ENCODE results near the gene RASA3.

Gene RASA3

GRCh38 chr13:113969311-113969972 lies 163.0 kb downstream of the RASA3 start:
- DNase-seq (ENCODE audit: low spot score): no peak

DNA sequence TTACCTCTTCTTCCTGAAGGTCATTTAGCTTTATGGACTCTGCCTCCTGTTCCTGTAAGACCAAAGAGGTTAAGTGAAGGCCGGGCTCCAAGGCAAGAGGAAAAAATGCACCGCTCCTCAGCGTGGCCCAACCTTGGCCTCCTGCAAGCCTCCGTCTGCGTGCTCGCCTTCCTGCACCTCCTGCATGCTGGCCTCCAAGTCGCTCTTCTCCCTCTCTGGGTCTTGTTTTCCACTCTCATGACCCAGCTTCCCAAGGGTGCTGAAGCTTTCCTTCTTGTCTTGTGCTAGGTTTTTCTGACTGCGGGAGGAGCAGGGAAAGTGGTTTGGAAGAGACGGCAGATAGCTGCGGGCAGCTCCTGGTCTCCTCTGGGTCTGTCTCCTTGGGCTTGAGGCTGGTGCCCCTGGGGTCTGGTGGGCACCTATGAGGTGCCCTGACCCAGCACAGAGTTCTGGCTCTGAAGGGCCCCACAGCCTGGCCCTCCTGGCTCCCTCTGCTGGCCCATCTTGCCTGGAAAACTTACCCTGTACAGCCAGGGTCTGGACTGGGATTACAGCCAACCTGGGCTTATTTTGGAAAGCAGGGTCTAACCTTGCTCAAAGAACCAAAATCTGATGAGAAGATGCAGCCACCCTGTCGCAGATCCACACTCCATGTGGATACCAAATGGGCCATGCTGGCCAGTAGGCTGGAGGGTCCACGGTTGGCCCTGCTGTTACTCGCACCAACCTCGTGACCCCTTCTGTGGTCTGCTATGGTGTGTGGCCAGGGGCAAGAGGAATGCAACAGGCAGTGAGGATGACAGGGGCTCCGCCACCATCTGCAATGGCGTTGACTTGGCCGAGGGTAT lies 163.7 kb downstream of the RASA3 start:
- DNase-seq (ENCODE audit: low spot score): no peak

GRCh38 chr13:113967729-113968462 lies 164.5 kb downstream of the RASA3 start:
- no peak for DNase-seq (ENCODE audit: low spot score)

- no peak for DNase-seq (ENCODE audit: low spot score)
Measured at GRCh38 chr13:113967206-113967720, 165.2 kb downstream of the RASA3 start.

DNA sequence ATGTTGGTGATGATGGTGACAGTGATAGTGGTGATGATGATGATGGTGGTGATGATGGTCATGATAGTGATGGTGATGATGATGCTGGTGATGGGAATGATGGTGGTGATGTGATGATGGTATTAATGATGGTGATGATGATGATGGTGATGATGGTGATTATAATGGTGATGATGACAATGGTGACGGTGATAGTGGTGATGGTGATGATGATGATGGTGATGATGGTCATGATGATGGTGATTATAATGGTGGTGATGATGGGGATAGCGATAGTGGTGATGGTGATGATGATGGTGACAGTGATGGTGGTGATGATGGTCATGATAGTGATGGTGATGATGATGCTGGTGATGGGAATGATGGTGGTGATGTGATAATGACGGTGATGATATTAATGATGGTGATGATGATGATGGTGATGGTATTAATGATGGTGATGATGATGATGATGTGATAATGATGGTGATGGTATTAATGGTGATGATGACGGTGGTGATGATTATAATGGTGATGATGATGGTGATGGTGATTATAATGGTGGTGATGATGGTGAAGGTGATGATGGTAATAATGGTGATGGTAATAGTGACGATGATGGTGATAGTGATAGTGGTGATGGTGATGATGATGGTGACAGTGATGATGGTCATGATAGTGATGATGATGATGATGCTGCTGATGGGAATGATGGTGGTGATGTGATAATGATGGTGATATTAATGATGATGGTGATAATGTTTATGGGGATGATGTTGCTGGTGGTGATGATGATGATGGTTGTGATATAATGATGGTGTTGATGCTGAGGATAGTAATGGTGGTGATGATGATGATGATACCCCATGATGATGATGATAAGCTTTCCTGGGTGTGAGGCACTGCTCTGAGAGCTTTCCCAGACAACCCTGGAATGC lies 166.2 kb downstream of the RASA3 start:
- no peak for DNase-seq (ENCODE audit: low spot score)

GRCh38 chr13:113965383-113965874 lies 167.0 kb downstream of the RASA3 start:
- DNase-seq (ENCODE audit: low spot score): no peak

DNA sequence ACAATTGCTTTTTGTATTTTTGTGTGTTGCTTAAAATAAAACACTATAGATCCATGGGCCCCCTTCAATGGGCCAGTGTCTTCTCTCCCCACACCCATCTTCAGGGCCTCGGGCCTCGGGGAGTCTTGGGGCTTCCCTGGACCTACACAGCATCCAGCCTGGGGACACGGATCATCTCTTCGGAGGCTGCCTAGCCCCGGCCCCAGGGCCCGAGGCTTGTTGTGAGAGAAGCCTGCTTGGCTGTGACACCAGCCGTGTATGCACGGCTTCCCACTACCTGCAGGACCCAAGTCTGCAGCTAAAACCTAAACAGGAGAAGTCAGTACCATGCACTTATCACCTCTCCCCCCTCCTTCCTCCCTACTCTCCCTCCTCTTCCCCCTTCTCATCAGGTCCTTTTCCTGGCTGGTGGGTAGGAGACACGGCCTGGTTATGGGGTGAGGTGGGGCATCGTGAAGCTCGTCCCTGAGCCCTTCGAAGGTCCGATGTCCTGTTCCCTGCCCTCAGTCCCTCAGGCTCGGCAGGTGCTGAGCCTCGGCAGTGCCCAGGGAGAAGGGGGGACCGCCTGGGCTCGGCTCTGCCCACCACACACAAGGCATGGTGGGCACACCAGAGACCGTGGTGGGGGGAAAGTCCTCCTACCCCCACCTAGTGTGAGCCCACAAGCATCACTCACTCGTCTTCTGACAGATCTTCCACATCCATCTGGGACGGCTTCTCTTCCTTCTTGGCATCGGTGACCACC lies 168.0 kb downstream of the RASA3 start:
- no peak for DNase-seq (ENCODE audit: low spot score)

DNA sequence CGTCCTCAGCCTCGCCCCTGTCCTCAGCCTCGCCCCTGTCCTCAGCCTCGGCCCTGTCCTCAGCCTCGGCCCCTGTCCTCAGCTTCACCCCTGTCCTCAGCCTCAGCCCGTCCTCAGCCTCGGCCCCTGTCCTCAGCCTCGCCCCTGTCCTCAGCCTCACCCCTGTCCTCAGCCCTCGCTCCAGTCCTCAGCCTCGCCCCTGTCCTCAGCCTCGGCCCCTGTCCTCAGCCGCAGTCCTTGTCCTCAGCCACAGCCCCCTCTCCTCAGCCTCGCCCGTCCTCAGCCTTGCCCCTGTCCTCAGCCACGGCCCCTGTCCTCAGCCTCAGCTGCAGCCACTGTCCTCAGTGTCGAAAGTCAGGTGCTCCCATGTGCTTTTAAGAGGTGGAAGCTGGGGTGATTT lies 169.0 kb downstream of the RASA3 start:
- no peak for DNase-seq (ENCODE audit: low spot score)

DNA sequence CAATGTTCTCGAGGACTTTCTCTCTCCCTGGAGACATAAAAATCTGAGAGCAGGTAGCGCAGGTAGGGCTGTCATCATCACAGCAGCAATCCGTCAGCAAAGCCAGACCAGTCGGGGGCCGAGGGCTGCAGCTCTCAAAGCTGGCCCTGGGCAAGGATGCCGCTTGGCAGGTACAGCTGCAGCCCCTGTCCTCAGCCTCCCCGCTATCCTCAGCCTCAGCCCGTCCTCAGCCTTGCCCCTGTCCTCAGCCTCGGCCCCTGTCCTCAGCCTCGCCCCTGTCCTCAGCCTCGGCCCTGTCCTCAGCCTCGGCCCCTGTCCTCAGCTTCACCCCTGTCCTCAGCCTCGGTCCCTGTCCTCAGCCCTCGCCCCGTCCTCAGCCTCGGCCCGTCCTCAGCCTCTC lies 169.4 kb downstream of the RASA3 start:
- DNase-seq (ENCODE audit: low spot score): no peak

DNA sequence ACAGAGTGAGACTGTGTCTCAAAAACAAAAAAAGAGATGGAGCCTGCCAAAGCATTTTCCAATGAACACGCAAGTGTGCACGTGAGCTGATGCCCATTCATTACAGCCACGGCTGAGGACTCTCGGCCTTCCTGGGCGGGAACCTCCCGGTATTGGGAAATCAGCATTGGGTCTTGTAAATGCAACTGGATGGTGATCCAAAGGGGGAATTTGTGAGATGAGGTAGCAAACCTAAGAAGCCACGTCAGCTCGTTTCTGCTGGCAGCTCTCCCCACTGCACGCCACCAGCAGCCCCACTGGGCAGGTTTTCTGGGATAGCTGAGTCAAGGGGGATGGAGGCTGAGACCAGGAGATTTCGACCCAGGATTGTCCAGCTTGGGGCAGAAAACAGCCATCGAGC lies 170.0 kb downstream of the RASA3 start:
- DNase-seq (ENCODE audit: low spot score): no peak

DNA sequence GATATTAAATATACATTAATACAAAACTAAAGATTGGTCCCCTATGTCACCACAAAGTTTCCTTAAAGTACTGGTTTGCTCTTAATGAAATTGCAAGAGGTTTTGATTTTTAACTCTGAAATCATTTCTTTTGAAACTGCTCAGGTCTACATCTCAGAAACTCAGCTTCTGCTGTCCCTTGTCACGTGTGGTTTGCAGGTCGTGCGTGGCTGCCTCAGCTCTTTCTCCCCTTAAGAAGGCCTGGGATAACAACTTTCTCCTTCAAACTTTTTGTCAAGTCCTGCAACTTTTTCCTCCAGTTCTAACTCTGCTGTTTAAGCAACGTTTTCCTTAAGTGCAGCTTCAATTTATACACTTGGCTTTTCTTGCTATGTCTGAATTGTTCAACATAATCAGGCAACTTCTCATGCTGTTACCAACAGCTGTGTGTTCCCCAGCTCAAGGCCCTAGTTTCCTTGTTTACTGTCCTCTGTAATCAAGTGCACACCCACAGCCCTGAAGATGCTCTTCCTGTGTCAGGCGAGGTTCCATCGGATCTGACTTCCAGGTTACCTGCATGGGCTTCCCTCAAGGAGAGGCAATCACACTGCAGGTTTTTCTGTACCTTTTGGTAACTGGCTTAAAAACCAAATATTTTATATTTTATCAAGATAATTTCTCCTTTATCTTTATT lies 172.0 kb downstream of the RASA3 start:
- DNase-seq (ENCODE audit: low spot score): no peak

- DNase-seq (ENCODE audit: low spot score): no peak
Measured at GRCh38 chr13:113959198-113959597, 173.2 kb downstream of the RASA3 start.

- DNase-seq (ENCODE audit: low spot score): no peak
Measured at GRCh38 chr13:113958373-113958772, 174.1 kb downstream of the RASA3 start.

GRCh38 chr13:113956571-113956970 lies 175.9 kb downstream of the RASA3 start:
- no peak for DNase-seq (ENCODE audit: low spot score)

DNA sequence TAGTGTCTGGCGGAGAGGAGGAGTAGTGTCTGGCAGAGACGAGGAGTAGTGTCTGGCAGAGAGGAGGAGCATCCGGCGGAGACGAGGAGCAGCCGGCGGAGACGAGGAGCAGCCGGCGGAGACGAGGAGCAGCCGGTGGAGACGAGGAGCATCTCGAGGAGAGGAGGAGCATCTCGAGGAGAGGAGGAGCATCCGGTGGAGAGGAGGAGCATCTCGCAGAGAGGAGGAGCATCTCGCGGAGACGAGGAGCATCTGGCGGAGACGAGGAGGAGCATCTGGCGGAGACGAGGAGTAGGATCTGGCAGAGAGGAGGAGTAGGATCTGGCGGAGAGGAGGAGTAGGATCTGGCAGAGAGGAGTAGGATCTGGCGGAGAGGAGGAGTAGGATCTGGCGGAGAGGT lies 176.7 kb downstream of the RASA3 start:
- DNase-seq (ENCODE audit: low spot score): no peak

GRCh38 chr13:113955235-113955634 lies 177.2 kb downstream of the RASA3 start:
- no peak for DNase-seq (ENCODE audit: low spot score)

DNA sequence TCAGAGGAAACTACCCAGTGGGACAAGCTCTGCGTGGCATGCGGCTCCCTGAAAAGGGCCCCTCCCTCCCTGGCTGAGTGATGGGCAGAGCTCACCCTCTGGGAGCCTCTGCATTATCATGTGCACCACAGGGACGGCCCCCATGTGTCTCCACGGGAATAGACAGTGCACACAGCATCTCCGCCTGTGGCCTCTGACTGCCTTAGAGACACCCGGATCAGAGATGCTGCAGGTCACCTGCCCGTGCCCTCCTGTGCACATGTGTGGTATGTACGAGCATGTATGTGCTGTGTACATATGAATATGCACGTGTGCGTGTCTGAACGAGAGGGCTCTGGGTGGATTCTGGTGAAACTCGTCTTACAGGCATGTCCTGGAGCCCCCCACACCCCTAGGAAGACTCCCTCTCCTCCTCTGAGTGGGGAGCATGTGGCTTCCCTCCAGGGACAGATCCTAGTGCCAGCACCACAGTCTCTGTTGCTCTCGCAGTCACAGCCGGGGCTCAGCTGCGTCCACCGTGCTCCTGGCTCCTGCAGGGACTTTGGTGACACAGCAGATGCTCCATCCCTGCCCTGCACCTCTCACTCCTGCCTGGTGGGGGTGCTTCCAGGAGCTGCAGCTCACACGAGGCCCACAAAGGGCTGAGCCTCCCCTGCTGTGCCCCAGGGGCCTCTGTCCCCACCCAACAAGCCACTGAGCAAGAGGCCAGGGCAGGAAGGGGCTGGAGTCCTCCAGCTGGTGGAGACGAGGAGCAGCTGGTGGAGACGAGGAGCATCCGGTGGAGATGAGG lies 178.2 kb downstream of the RASA3 start:
- DNase-seq (ENCODE audit: low spot score): no peak

DNA sequence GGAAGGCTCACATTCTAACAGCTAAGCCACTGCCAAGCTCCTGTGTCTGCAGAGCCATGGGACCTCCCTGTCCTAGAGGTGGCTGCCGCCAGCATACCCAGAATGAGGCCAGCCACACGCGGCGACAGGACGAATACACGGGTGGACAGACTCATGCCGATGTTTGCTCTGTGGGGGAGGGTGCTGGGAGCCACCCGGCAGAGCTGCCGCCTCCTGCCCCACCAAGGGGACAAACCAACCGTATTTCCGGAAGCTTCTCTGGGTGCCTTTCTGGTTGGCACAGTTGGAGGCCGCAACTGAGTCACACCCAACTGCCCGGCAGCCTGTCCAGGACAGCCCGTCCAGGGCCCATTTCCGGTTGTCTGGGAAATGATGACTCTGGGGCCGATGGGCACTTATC lies 178.9 kb downstream of the RASA3 start:
- no peak for DNase-seq (ENCODE audit: low spot score)

- DNase-seq (ENCODE audit: low spot score): no peak
Measured at GRCh38 chr13:113952983-113953520, 179.4 kb downstream of the RASA3 start.

All from putamen (tissue), 1 donor.